Body of pancreas (tissue), 4 donors: ENCODE data around the gene POTEH.
"Not testable (repeated sequence)": the region's sequence is repeated elsewhere in the genome, so short reads cannot be mapped to it uniquely, and the experiment has no call there.

Experiments
- POLR2A ChIP-seq, 3 donors: fragments of 450-650 bp; IDR thresholded peaks; one replicate each; pipeline ENCODE4 v1.6.1; 2016; ENCODE audit warnings: antibody characterized with exemption in 3 of 3, mild to moderate bottlenecking in 2 of 3
- TF ChIP-seq, protein P1 (sequence below), 7 experiments: fragments of 450-650 bp in 4 of 7; fragments of 200-600 bp in 3 of 7; sonication (generic) in 3 of 7; IDR thresholded peaks; one replicate each; pipeline ENCODE4 v1.5.1; 2016 to 2019; ENCODE audit warnings: antibody characterized with exemption in 7 of 7

GRCh38 chr22:15653241-15653640 is 36.6 kb upstream of the POTEH start:
- TF ChIP-seq, protein P1, sequence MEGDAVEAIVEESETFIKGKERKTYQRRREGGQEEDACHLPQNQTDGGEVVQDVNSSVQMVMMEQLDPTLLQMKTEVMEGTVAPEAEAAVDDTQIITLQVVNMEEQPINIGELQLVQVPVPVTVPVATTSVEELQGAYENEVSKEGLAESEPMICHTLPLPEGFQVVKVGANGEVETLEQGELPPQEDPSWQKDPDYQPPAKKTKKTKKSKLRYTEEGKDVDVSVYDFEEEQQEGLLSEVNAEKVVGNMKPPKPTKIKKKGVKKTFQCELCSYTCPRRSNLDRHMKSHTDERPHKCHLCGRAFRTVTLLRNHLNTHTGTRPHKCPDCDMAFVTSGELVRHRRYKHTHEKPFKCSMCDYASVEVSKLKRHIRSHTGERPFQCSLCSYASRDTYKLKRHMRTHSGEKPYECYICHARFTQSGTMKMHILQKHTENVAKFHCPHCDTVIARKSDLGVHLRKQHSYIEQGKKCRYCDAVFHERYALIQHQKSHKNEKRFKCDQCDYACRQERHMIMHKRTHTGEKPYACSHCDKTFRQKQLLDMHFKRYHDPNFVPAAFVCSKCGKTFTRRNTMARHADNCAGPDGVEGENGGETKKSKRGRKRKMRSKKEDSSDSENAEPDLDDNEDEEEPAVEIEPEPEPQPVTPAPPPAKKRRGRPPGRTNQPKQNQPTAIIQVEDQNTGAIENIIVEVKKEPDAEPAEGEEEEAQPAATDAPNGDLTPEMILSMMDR (IDR thresholded peaks at IDR 0.05) = not testable (repeated sequence)
- TF ChIP-seq POLR2A (IDR thresholded peaks at IDR 0.05) = not testable (repeated sequence)
